HCT116 (cell line): ENCODE data around the gene STYXL1. TPM values are rescaled to one million over a fixed set of nuclear protein-coding genes. Genes with fewer than 3 reads are reported as not detected.
A peak's percentile ranks its signal among the peaks of the same experiment; 100 is the strongest.

Source experiments
- ATAC-seq: fragments of 200-7000 bp; cut with Tn5 transposase; 2 replicates; pipeline ENCODE4 v1.9.1; 2020; ENCODE audit warnings: mild to moderate bottlenecking, moderate library complexity
- BruUV-seq: library from RNA; stranded (reverse); fragments of 400-500 nt; replicated peaks from 2 replicates; lab custom pipeline; 2021; lab: Mats Ljungman, UMichigan
- CTCF ChIA-PET: fragments of 300-600 bp; sonication (Branson Sonifier 250); formaldehyde crosslinking; loops from one replicate; lab custom pipeline; 2021; ENCODE audit warnings: antibody characterized with exemption; lab: Charles Lee
- POLR2A ChIA-PET: fragments of 300-600, 350-600 bp; sonication (Branson Sonifier 250); formaldehyde crosslinking; loops from one replicate; lab custom pipeline; 2021; ENCODE audit warnings: antibody characterized with exemption; lab: Charles Lee
- RAD21 ChIA-PET, 2 experiments: fragments of 300-600 bp; sonication (Branson Sonifier 250); formaldehyde crosslinking; loops; one replicate each; lab custom pipeline; 2023; ENCODE audit warnings: low total read pairs in 2 of 2; ENCODE audit not compliant: uncharacterized antibody in 2 of 2, unreplicated experiment in 2 of 2, low non-redundant PET in 1 of 2; lab: Charles Lee
- DNase-seq: peaks from one replicate; pipeline ENCODE4 v3.0.0-alpha.2; 2010; ENCODE audit warnings: low read depth, low spot score
- H2AFZ ChIP-seq: fragments of 200-600 bp; shearing (Covaris generic), sonication (generic); 2 replicates; pipeline ENCODE4 v1.6.1; 2017; ENCODE audit warnings: low read depth, mixed run types, mixed read lengths, antibody characterized with exemption, low read length; ENCODE audit not compliant: poor library complexity, severe bottlenecking
- H3K27ac ChIP-seq: 2 replicates; pipeline ENCODE4 v1.5.1; 2012; ENCODE audit warnings: low read depth, low read length
- H3K27me3 ChIP-seq: fragments of 200-600 bp; sonication (generic); 2 replicates; pipeline ENCODE4 v1.6.1; 2016; ENCODE audit warnings: mixed run types, low read length, mixed read lengths; ENCODE audit not compliant: insufficient read depth
- H3K36me3 ChIP-seq, 2 experiments: fragments of 200-500 bp in 1 of 2; fragments of 200-600 bp in 1 of 2; sonication (Bioruptor generic) in 1 of 2; sonication (generic) in 1 of 2; 2 replicates each; pipeline versions ENCODE4 v1.5.1 to v1.6.1; 2014 to 2016; ENCODE audit warnings: low read length in 2 of 2, inconsistent platforms in 1 of 2, mixed read lengths in 1 of 2, mixed run types in 1 of 2; ENCODE audit not compliant: insufficient read depth in 2 of 2, control insufficient read depth in 1 of 2
- H3K4me1 ChIP-seq, 2 experiments: fragments of 200-600 bp in 1 of 2; sonication (generic) in 1 of 2; 2 replicates each; pipeline versions ENCODE4 v1.5.1 to v1.6.1; 2012 to 2017; ENCODE audit warnings: low read length in 2 of 2, inconsistent platforms in 1 of 2, mild to moderate bottlenecking in 1 of 2, mixed read lengths in 1 of 2, mixed run types in 1 of 2, moderate library complexity in 1 of 2; ENCODE audit not compliant: insufficient read depth in 2 of 2, control insufficient read depth in 1 of 2
- H3K4me2 ChIP-seq: fragments of 200-600 bp; sonication (generic); 2 replicates; pipeline ENCODE4 v1.6.1; 2017; ENCODE audit warnings: mixed run types, low read length, mixed read lengths
- H3K4me3 ChIP-seq, 2 experiments: fragments of 200-600 bp in 1 of 2; sonication (generic) in 1 of 2; replicated peaks in 1 of 2; 2 replicates each; pipeline ENCODE4 v1.5.1; 2011 to 2016; ENCODE audit warnings: low read length in 2 of 2, control low read depth in 1 of 2, low read depth in 1 of 2, mild to moderate bottlenecking in 1 of 2, mixed read lengths in 1 of 2, mixed run types in 1 of 2
- H3K79me2 ChIP-seq: fragments of 200-600 bp; sonication (generic); 2 replicates; pipeline ENCODE4 v1.6.1; 2017; ENCODE audit warnings: mild to moderate bottlenecking, mixed run types, low read length, moderate library complexity, mixed read lengths; ENCODE audit not compliant: insufficient read depth
- H3K9ac ChIP-seq: fragments of 200-600 bp; sonication (generic); 2 replicates; pipeline ENCODE4 v1.6.1; 2016; ENCODE audit warnings: low read length, mixed read lengths
- H3K9me2 ChIP-seq: fragments of 200-600 bp; sonication (generic), shearing (Covaris generic); 2 replicates; pipeline ENCODE4 v1.6.1; 2017; ENCODE audit warnings: mixed run types, mild to moderate bottlenecking, moderate library complexity; ENCODE audit not compliant: insufficient read depth
- H3K9me3 ChIP-seq, 2 experiments: fragments of 200-500 bp in 1 of 2; fragments of 200-600 bp in 1 of 2; sonication (Bioruptor generic) in 1 of 2; sonication (generic) in 1 of 2; 2 replicates each; pipeline ENCODE4 v1.6.1; 2014 to 2017; ENCODE audit warnings: low read length in 2 of 2, mixed read lengths in 2 of 2, inconsistent platforms in 1 of 2, low read depth in 1 of 2, mild to moderate bottlenecking in 1 of 2, mixed run types in 1 of 2, moderate library complexity in 1 of 2; ENCODE audit not compliant: control insufficient read depth in 1 of 2, insufficient read depth in 1 of 2
- H4K20me1 ChIP-seq: fragments of 200-600 bp; sonication (generic), shearing (Covaris generic); 2 replicates; pipeline ENCODE4 v1.6.1; 2017; ENCODE audit warnings: mixed run types, mild to moderate bottlenecking, moderate library complexity; ENCODE audit not compliant: insufficient read depth
- CBX3 ChIP-seq: IDR thresholded peaks from 2 replicates; pipeline ENCODE4 v1.6.1; 2012; ENCODE audit warnings: low read depth
- EGR1 ChIP-seq: IDR thresholded peaks from 2 replicates; pipeline ENCODE4 v1.6.1; 2012; ENCODE audit warnings: low read depth
- EZH2 ChIP-seq: fragments of 200-600 bp; sonication (generic); IDR thresholded peaks from 2 replicates; pipeline ENCODE4 v1.6.1; 2017; ENCODE audit warnings: antibody characterized with exemption, mixed run types
- EZH2phosphoT487 ChIP-seq: fragments of 200-600 bp; IDR thresholded peaks from 2 replicates; pipeline ENCODE4 v1.6.1; 2018; ENCODE audit warnings: antibody characterized with exemption, borderline replicate concordance
- POLR2A ChIP-seq: IDR thresholded peaks from 2 replicates; pipeline ENCODE4 v1.7.0; 2011; ENCODE audit warnings: borderline replicate concordance; ENCODE audit not compliant: insufficient read depth, insufficient read length; ENCODE audit errors: extremely low read depth
- POLR2AphosphoS5 ChIP-seq: IDR thresholded peaks from 2 replicates; pipeline ENCODE4 v1.6.1; 2011; ENCODE audit warnings: mild to moderate bottlenecking, low read depth, low read length, moderate library complexity
- SP1 ChIP-seq: IDR thresholded peaks from 2 replicates; pipeline ENCODE4 v1.6.1; 2012; ENCODE audit warnings: low read depth
- TCF7L2 ChIP-seq: IDR thresholded peaks from 2 replicates; pipeline ENCODE4 v1.7.0; 2011; ENCODE audit warnings: borderline replicate concordance, inconsistent platforms; ENCODE audit not compliant: insufficient read depth, insufficient read length; ENCODE audit errors: extremely low read depth
- YY1 ChIP-seq: IDR thresholded peaks from 2 replicates; pipeline ENCODE4 v1.6.1; 2011; ENCODE audit warnings: low read length, low read depth, moderate library complexity, mild to moderate bottlenecking; ENCODE audit not compliant: insufficient replicate concordance; ENCODE audit errors: extremely low read depth
- ZNF274 ChIP-seq: fragments of 200-500 bp; sonication (Bioruptor generic); IDR thresholded peaks from 2 replicates; pipeline ENCODE4 v1.6.1; 2014; ENCODE audit warnings: mild to moderate bottlenecking, low read depth, low read length, inconsistent platforms
- intact Hi-C: fragments of 100-400 bp; cut with micrococcal nuclease; formaldehyde crosslinking; loops from 2 replicates; pipeline ENCODE4 v1.10.0; 2022
- total RNA-seq: library from RNA; stranded (reverse); gene quantifications from one replicate; pipeline ENCODE4 v1.2.1, GENCODE V29; 2021; ENCODE audit not compliant: unreplicated experiment
- TF ChIP-seq, protein P1 (sequence below): IDR thresholded peaks from 2 replicates; pipeline ENCODE4 v1.6.1; 2012
- TF ChIP-seq, protein P2 (sequence below): IDR thresholded peaks from 2 replicates; pipeline ENCODE4 v1.6.1; 2012

Gene STYXL1
- total RNA-seq, 1 experiment from 2014 or later = 32.5 TPM

DNA sequence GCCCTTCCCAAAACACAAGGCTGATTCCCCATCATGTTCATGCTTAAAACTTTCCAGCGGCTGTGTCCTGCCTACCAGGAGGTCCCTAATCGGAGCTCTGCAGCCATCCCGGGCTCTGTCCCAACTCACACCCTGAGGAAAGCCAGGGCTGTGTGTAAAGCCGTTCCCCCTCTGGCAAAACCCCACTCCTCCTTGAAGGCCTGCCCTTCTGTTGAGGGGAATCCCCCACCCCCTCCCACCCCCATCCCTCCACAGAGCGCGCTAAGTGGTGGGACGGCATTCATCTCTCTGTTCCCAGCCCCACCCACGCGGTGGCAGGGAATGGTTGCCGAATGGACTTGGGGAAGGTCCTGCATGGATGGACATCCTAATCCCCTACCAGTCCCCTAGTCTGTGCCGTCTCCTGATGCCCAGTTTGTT lies 52.7 kb downstream of the STYXL1 start (continued):
- TF ChIP-seq TCF7L2 = no peak

DNA sequence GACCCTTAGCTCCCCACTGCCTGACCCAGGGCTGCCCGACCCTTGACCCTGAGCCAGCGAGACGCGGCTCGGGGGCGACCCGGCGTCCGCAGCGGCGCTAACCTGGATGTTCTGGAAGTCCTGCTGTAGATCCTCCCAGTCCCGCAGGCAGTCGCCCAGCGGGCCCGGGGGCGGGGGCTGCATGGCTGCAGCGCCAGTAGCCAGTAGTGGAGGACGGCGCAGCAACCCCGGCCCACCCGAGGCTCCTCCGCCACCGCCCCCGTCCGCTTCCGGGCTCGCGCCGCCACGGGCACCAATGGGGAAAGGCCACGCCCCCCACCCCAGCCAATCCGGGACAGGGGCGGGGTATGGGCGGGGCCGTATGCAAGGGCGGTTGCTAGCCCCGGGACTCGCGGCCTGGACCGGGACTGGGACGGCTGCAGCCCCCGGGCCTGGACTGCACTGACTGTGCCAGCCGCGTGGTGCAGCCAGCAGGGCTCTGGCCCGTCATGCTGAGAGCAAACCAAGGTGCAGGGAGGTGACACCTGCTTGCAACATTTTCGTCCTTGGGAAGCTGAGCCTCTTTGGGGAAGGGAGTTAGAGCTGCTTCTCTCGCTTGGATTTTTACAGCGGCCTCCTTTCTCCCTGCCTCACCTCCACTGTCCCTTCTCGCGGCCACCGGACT lies 53.3 kb downstream of the STYXL1 start, which contains the start of gene TMEM120A:
TMEM120A (minus strand) TSS at position 208 of the 664 bp plus-strand sequence; CDS start at position 183, 25 bp downstream.
- Histone ChIP-seq H3K27ac (peak within 1 kb of the TSS; percentile 57), H3K79me2 (no peaks in the 10 kb centered on the region), H2AFZ (peak within 1 kb of the TSS; percentile 26), H3K4me3 (peak within 1 kb of the TSS; percentile 75 to 82), H4K20me1 (no peaks in the 10 kb centered on the region), H3K4me2 (peak within 1 kb of the TSS; percentile 98), H3K36me3 (no peaks in the 10 kb centered on the region), H3K4me1 (peaks cover 23 to 38% of the 10 kb centered on the region in 2 experiments; a peak in 3 of 4 replicates), H3K9ac (peak within 1 kb of the TSS; percentile 69), H3K27me3 (no peaks in the 10 kb centered on the region), H3K9me3 (no peaks in the 10 kb centered on the region), H3K9me2 (no peaks in the 10 kb centered on the region)
- DNase-seq (peak; percentile 54), ATAC-seq (peak; percentile 91)
- ChIA-PET CTCF (interaction anchor here (1.4 kb wide), 1 partner anchor 26 kb away, joined by 5 read pairs; no protein-coding TSS in a partner anchor), POLR2A (interaction anchor here (0.9 kb wide), 1 partner anchor 128 kb away, joined by 3 read pairs; no protein-coding TSS in a partner anchor), RAD21 (no interaction called here)
- BruUV-seq = no TSS peak
- TF ChIP-seq POLR2AphosphoS5 (peak; percentile 80), POLR2A (peak; percentile 40), EGR1 (peak; percentile 87), ZNF274 (no peak), YY1 (peak; percentile 2), EZH2 (no peak), EZH2phosphoT487 (no peak), SP1 (peak; percentile 79), CBX3 (no peak)
- TF ChIP-seq, protein P1, sequence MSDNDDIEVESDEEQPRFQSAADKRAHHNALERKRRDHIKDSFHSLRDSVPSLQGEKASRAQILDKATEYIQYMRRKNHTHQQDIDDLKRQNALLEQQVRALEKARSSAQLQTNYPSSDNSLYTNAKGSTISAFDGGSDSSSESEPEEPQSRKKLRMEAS = 0 out of 2 replicates have a peak, but pooled peaks have one; percentile 37
- TF ChIP-seq, protein P2, sequence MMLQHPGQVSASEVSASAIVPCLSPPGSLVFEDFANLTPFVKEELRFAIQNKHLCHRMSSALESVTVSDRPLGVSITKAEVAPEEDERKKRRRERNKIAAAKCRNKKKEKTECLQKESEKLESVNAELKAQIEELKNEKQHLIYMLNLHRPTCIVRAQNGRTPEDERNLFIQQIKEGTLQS = no peak
- intact Hi-C loops = no loop called here
